GM21526 (cell line): Measurements from ENCODE around the gene MED27.

Source experiments
- ATAC-seq: cut with Tn5 transposase; IDR thresholded peaks from one replicate; pipeline ENCODE4 v1.9.1; 2021; ENCODE audit warnings: moderate library complexity; ENCODE audit not compliant: unreplicated experiment, low FRiP score

The MED27 gene

GRCh38 chr9:132002643-132003318, 76.9 kb downstream of the MED27 start:
- no peak for ATAC-seq

- ATAC-seq, result no peak
Measured at GRCh38 chr9:132001567-132001966, 78.1 kb downstream of the MED27 start.

- ATAC-seq, result no peak
Measured at GRCh38 chr9:132000659-132001058, 79.0 kb downstream of the MED27 start.

- ATAC-seq, result no peak
Measured at GRCh38 chr9:131999692-132000551, 79.7 kb downstream of the MED27 start.

- ATAC-seq, result no peak
Measured at GRCh38 chr9:131997779-131998178, 81.9 kb downstream of the MED27 start.

- ATAC-seq, result no peak
Measured at GRCh38 chr9:131997076-131997475, 82.6 kb downstream of the MED27 start.

GRCh38 chr9:131995382-131995781, 84.3 kb downstream of the MED27 start:
- no peak for ATAC-seq

- no peak for ATAC-seq
Measured at GRCh38 chr9:131994364-131995125, 85.1 kb downstream of the MED27 start.

- no peak for ATAC-seq
Measured at GRCh38 chr9:131992906-131993657, 86.6 kb downstream of the MED27 start.

- no peak for ATAC-seq
Measured at GRCh38 chr9:131987232-131987631, 92.4 kb downstream of the MED27 start.

- ATAC-seq, result no peak
Measured at GRCh38 chr9:131986576-131986975, 93.1 kb downstream of the MED27 start.

- no peak for ATAC-seq
Measured at GRCh38 chr9:131986089-131986488, 93.6 kb downstream of the MED27 start.

- no peak for ATAC-seq
Measured at GRCh38 chr9:131984564-131984963, 95.1 kb downstream of the MED27 start.

- ATAC-seq, result no peak
Measured at GRCh38 chr9:131982671-131983239, 96.9 kb downstream of the MED27 start.

GRCh38 chr9:131982102-131982501, 97.6 kb downstream of the MED27 start:
- no peak for ATAC-seq

GRCh38 chr9:131981116-131981776, 98.4 kb downstream of the MED27 start:
- no peak for ATAC-seq

GRCh38 chr9:131980267-131981016, 99.2 kb downstream of the MED27 start:
- no peak for ATAC-seq

- ATAC-seq, result no peak
Measured at GRCh38 chr9:131977109-131977838, 102.4 kb downstream of the MED27 start.
